ENCODE results near the gene MEIOSIN. TPM values are rescaled to one million over a fixed set of nuclear protein-coding genes. Genes with fewer than 3 reads are reported as not detected.

Gene MEIOSIN
- total and polyA plus RNA-seq, 9 of the 15 experiments (the other 6 are each of a cell fraction or from before 2014, with no cell fraction given) = 0.06 to 2.0 (median 0.76) TPM

GRCh38 chr19:45770192-45771101 lies 37.2 kb downstream of the MEIOSIN start:
- ChIA-PET POLR2A (interaction anchor here (0.5 to 5.9 kb wide), 13 partner anchors 12 to 88 kb away, joined by 3 to 70 read pairs (median 4); partner anchors contain the start of genes DMPK, DMWD, QPCTL and SNRPD2), CTCF (ENCODE audit: low intra/inter-chr PET ratio) (interaction anchor here (1.4 to 2.9 kb wide), 3 partner anchors 29 to 307 kb away, joined by 5 to 22 read pairs (median 14); no protein-coding TSS in a partner anchor)
- Histone ChIP-seq H2AFZ (ENCODE audit: low read depth, low read length) (peak overlapping the region; percentile 72), H3K9me3 (replicated peaks; ENCODE audit: control insufficient read depth, insufficient read depth, low read depth, low read length) (no peaks in the 10 kb centered on the region), H4K20me1 (replicated peaks; ENCODE audit: control insufficient read depth, insufficient read depth, low read length) (no peaks in the 10 kb centered on the region), H3K27me3 (ENCODE audit: control insufficient read depth in 2 of 2, insufficient read depth in 2 of 2, low read length in 2 of 2) (no peaks in the 10 kb centered on the region), H3K4me1 (replicated peaks in 1 of 2; ENCODE audit: control insufficient read depth in 2 of 2, insufficient read depth in 2 of 2, low read length in 2 of 2) (peaks cover 10 to 69% of the 10 kb centered on the region in 2 experiments; a peak in 4 of 5 replicates), H3K36me3 (ENCODE audit: control insufficient read depth, insufficient read depth, low read length) (peaks cover 14% of the 10 kb centered on the region; the same call in 1 of the 3 replicates), H3K9ac (ENCODE audit: insufficient read depth in 1 of 2, low read depth in 2 of 2, low read length in 2 of 2) (peak overlapping the region; percentile 53 to 89), H3K9me1 (ENCODE audit: control insufficient read depth, insufficient read depth, low read length) (no peaks in the 10 kb centered on the region), H3K4me3 (peak overlapping the region; percentile 56), H3K79me2 (ENCODE audit: control insufficient read depth, insufficient read depth, low read length) (peaks cover 17% of the 10 kb centered on the region; the same call in 2 of the 3 replicates), H3K4me2 (ENCODE audit: insufficient read depth, low read length) (peak overlapping the region; percentile 92), H3K27ac (ENCODE audit: extremely low read depth, low read depth, low read length) (peak overlapping the region; percentile 75)
- peak; percentile 93 to 99 (median 96) for DNase-seq (ENCODE audit: extremely low read depth in 1 of 4, low spot score in 3 of 4)
- intact Hi-C loops (cut with micrococcal nuclease) = loop anchor here (1.0 kb wide), 2 partner anchors 29 to 53 kb away; no protein-coding TSS in a partner anchor
- in situ Hi-C loops (cut with MboI) = no loop called here
- FAIRE-seq = peak; percentile 99
- under 1% methylated on average over 60 of the region's 79 CpGs for WGBS (ENCODE audit: insufficient coverage, low coverage, missing lambda C conversion rate)
- no TSS peak for BruUV-seq (replicated peaks)
- ATAC-seq = peak; percentile 87
- TF ChIP-seq ZNF76 (CRISPR knock-in tag; IDR thresholded peaks at IDR 0.05; ENCODE audit: borderline replicate concordance) (peak; percentile 25; the same call in 1 of the 2 replicates), NR2F6 (CRISPR knock-in tag; IDR thresholded peaks at IDR 0.05) (0 out of 2 replicates have a peak, but pooled peaks have one; percentile 20), CHD2 (IDR thresholded peaks at IDR 0.05; ENCODE audit: low read depth, low read length) (peak; percentile 65), ATF4 (CRISPR knock-in tag; IDR thresholded peaks at IDR 0.05) (peak; percentile 64; the same call in 1 of the 2 replicates), HMBOX1 (IDR thresholded peaks at IDR 0.05) (no peak), GATAD2B (IDR thresholded peaks at IDR 0.05; ENCODE audit: borderline replicate concordance) (no peak), CCNT2 (IDR thresholded peaks at IDR 0.05; ENCODE audit: borderline replicate concordance, extremely low read depth, insufficient read length, low read depth, low read length) (peak; percentile 94), KDM4B (IDR thresholded peaks at IDR 0.05; ENCODE audit: borderline replicate concordance in 2 of 2, low read depth in 1 of 2) (peak in 1 of 2 experiments; percentile 53; a peak in 1 of 4 replicates), ETS1 (conservative IDR thresholded peaks at IDR 0.05; ENCODE audit: control insufficient read depth, low read depth, low read length) (0 out of 2 replicates have a peak, but pooled peaks have one; percentile 6), MXD1 (CRISPR knock-in tag; IDR thresholded peaks at IDR 0.05; ENCODE audit: borderline replicate concordance, poor library complexity, severe bottlenecking) (peak; percentile 27), THRA (IDR thresholded peaks at IDR 0.05) (no peak), SMARCA4 (IDR thresholded peaks at IDR 0.05) (peak; percentile 29; the same call in 1 of the 2 replicates), RFX7 (CRISPR knock-in tag; IDR thresholded peaks at IDR 0.05) (no peak)
